A549 (cell line): Measurements from ENCODE around the gene TMEM248. TPM values are rescaled to one million over a fixed set of nuclear protein-coding genes. Genes with fewer than 3 reads are reported as not detected.
"Not testable (repeated sequence)": the region's sequence is repeated elsewhere in the genome, so short reads cannot be mapped to it uniquely, and the experiment has no call there.

Experiments used
- ATAC-seq, 2 experiments: fragments of 200-7000 bp in 1 of 2; fragments of >200 bp in 1 of 2; cut with Nextera tagmentation in 1 of 2; cut with Tn5 transposase in 1 of 2; 3 replicates each; pipeline versions ENCODE4 v1.8.0 to v1.9.1; 2018 to 2020; ENCODE audit warnings: mild to moderate bottlenecking in 1 of 2, moderate library complexity in 1 of 2
- CTCF ChIA-PET: fragments of 300-600 bp; sonication (Branson Sonifier 250); formaldehyde crosslinking; extraction: SDS; loops from one replicate; lab custom pipeline; 2021; ENCODE audit warnings: antibody characterized with exemption, inconsistent platforms; lab: Yijun Ruan, JAX
- POLR2A ChIA-PET: fragments of 350-600 bp; formaldehyde crosslinking; extraction: SDS; loops from one replicate; lab custom pipeline; 2021; ENCODE audit warnings: antibody characterized with exemption, inconsistent platforms; lab: Yijun Ruan, JAX
- DNase-seq, 2 experiments: peaks; one replicate each; pipeline versions ENCODE4 v3.0.0 to v3.0.0-alpha.2; 2011 to 2016; ENCODE audit warnings: low read depth in 1 of 2, low spot score in 1 of 2
- FAIRE-seq: peaks from 2 replicates; lab custom pipeline; 2011; peaks lifted over from hg19 to GRCh38; lab: Jason Lieb, UNC
- H3K27ac ChIP-seq, 2 experiments: fragments of >200 bp; sonication (Bioruptor Twin); formaldehyde crosslinking; 3 replicates each; pipeline ENCODE4 v1.5.1; 2016 to 2017
- H3K4me1 ChIP-seq: fragments of >200 bp; sonication (Bioruptor Twin); formaldehyde crosslinking; 3 replicates; pipeline ENCODE4 v1.6.1; 2016
- H3K4me2 ChIP-seq: fragments of >200 bp; sonication (Bioruptor Twin); formaldehyde crosslinking; 3 replicates; pipeline ENCODE4 v1.6.1; 2016
- H3K4me3 ChIP-seq: fragments of >200 bp; sonication (Bioruptor Twin); formaldehyde crosslinking; 3 replicates; pipeline ENCODE4 v1.5.1; 2016
- H3K9me3 ChIP-seq: fragments of >200 bp; sonication (Bioruptor Twin); formaldehyde crosslinking; 3 replicates; pipeline ENCODE4 v1.6.1; 2016
- CHD2 ChIP-seq: fragments of 150-350 bp; IDR thresholded peaks from 2 replicates; pipeline ENCODE4 v1.6.1; 2014; ENCODE audit warnings: low read length; ENCODE audit not compliant: partially characterized antibody
- E2F6 ChIP-seq: IDR thresholded peaks from 2 replicates; pipeline ENCODE4 v1.6.1; 2012; ENCODE audit warnings: low read depth, borderline replicate concordance
- JUN ChIP-seq, 2 experiments: fragments of >200 bp; sonication (Bioruptor Twin); formaldehyde crosslinking; IDR thresholded peaks; 2 replicates in 1 of 2; 3 replicates in 1 of 2; pipeline ENCODE4 v1.6.1; 2016 to 2017
- KDM5A ChIP-seq: fragments of 200-600 bp; sonication (generic); IDR thresholded peaks from 2 replicates; pipeline ENCODE4 v1.6.1; 2016; ENCODE audit warnings: antibody characterized with exemption, mild to moderate bottlenecking
- MAX ChIP-seq: IDR thresholded peaks from 2 replicates; pipeline ENCODE4 v1.6.1; 2012
- PBX3 ChIP-seq: IDR thresholded peaks from 2 replicates; pipeline ENCODE4 v1.6.1; 2012
- PHF8 ChIP-seq: fragments of 200-600 bp; sonication (generic); IDR thresholded peaks from 2 replicates; pipeline ENCODE4 v1.6.1; 2016; ENCODE audit warnings: low read depth, mild to moderate bottlenecking, antibody characterized with exemption, moderate library complexity, borderline replicate concordance
- POLR2A ChIP-seq: IDR thresholded peaks from 2 replicates; pipeline ENCODE4 v1.6.1; 2012; ENCODE audit warnings: mild to moderate bottlenecking, low read length
- RAD21 ChIP-seq, 2 experiments: fragments of >200 bp in 1 of 2; sonication (Bioruptor Twin) in 1 of 2; formaldehyde crosslinking in 1 of 2; IDR thresholded peaks in 1 of 2; conservative IDR thresholded peaks in 1 of 2; 2 replicates in 1 of 2; 3 replicates in 1 of 2; pipeline ENCODE4 v1.6.1; 2012 to 2018; ENCODE audit warnings: inconsistent platforms in 1 of 2
- REST ChIP-seq: fragments of 200-600 bp; sonication (generic); IDR thresholded peaks from 2 replicates; pipeline ENCODE4 v1.6.1; 2016; ENCODE audit warnings: antibody characterized with exemption, mild to moderate bottlenecking, moderate library complexity
- WGBS: methylation state at CpG from one replicate; pipeline ENCODE4 v1.1.6; 2017; ENCODE audit errors: missing lambda C conversion rate; 5-methylcytosine and 5-hydroxymethylcytosine counted together
- polyA plus RNA-seq, 4 experiments: library from polyadenylated mRNA; depleted of rRNA in 3 of 4; stranded (reverse); fragments of >200 nt; fragmentation: RNase III in 1 of 4; extraction: RNeasy Plus Mini Kit Qiagen cat#74134 plus additional on column Dnase treatment in 1 of 4; gene quantifications; 2 replicates in 3 of 4; 3 replicates in 1 of 4; pipeline ENCODE4 v1.2.3, GENCODE V29; 2011 to 2017
- TF ChIP-seq, protein P1 (sequence below): fragments of 450-650 bp; IDR thresholded peaks from 2 replicates; pipeline ENCODE4 v1.6.1; 2014; ENCODE audit warnings: antibody characterized with exemption
- TF ChIP-seq, protein P2 (sequence below): fragments of >200 bp; sonication (Bioruptor Twin); formaldehyde crosslinking; IDR thresholded peaks from 3 replicates; pipeline ENCODE4 v1.5.1; 2016

TMEM248 gene
- polyA plus RNA-seq, 2 of the 4 experiments (the other 2 are of a cell fraction), result 53.7 to 128 TPM

GRCh38 chr7:66996444-66997191 is 75.6 kb downstream of the TMEM248 start, which contains the start of gene TYW1:
TSS of gene TYW1 (plus strand) at chr7:66996833. CDS start at chr7:66996979, 146 bp downstream.
- ATAC-seq, result peak; percentile 92 to 97
- not testable (repeated sequence) for H3K9me3 ChIP-seq, H3K4me1 ChIP-seq, FAIRE-seq
- Histone ChIP-seq H3K4me2 (peak within 1 kb of the TSS; percentile 71), H3K4me3 (peak within 1 kb of the TSS; percentile 86), H3K27ac (peak within 1 kb of the TSS; percentile 82 to 90)
- TF ChIP-seq POLR2A (peak; percentile 87), PHF8 (peak; percentile 61; the same call in 1 of the 2 replicates), CHD2 (peak; percentile 84), KDM5A (peak; percentile 93), E2F6 (0 out of 2 replicates have a peak, but pooled peaks have one; percentile 22), MAX (peak; percentile 22; the same call in 1 of the 2 replicates), PBX3 (peak; percentile 93), JUN (IDR thresholded peaks at IDR 0.05) (peak in 1 of 2 experiments; percentile 51; a peak in 2 of 5 replicates), REST (peak; percentile 65)
- TF ChIP-seq, protein P1, sequence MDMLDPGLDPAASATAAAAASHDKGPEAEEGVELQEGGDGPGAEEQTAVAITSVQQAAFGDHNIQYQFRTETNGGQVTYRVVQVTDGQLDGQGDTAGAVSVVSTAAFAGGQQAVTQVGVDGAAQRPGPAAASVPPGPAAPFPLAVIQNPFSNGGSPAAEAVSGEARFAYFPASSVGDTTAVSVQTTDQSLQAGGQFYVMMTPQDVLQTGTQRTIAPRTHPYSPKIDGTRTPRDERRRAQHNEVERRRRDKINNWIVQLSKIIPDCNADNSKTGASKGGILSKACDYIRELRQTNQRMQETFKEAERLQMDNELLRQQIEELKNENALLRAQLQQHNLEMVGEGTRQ, result 0 out of 2 replicates have a peak, but pooled peaks have one; percentile 10
- CTCF ChIA-PET, result interaction anchor here (0.6 to 1.2 kb wide), 3 partner anchors 10 to 966 kb away, joined by 3 to 4 read pairs (median 3); no protein-coding TSS in a partner anchor
- POLR2A ChIA-PET, result interaction anchor here (0.6 to 3.2 kb wide), 3 partner anchors 20 to 306 kb away, joined by 4 to 15 read pairs (median 6); no protein-coding TSS in a partner anchor
- WGBS, result under 1% methylated on average over 16 of the region's 44 CpGs
- peak; percentile 64 to 98 for DNase-seq

- CTCF ChIA-PET, result interaction anchor here (1.9 kb wide), 1 partner anchor 11 kb away, joined by 8 read pairs; no protein-coding TSS in a partner anchor
- H3K27ac ChIP-seq, ATAC-seq, POLR2A ChIA-PET, H3K9me3 ChIP-seq, H3K4me2 ChIP-seq, H3K4me3 ChIP-seq, H3K4me1 ChIP-seq: not testable (repeated sequence)
- DNase-seq (peak in 1 of 2 experiments; percentile 32), FAIRE-seq (peak; percentile 56)
- peak; percentile 26 to 37; a peak in 3 of 5 replicates for TF ChIP-seq RAD21 (conservative IDR thresholded peaks at IDR 0.05 in 1 of 2, IDR thresholded peaks at IDR 0.05 in 1 of 2)
- TF ChIP-seq, protein P2, sequence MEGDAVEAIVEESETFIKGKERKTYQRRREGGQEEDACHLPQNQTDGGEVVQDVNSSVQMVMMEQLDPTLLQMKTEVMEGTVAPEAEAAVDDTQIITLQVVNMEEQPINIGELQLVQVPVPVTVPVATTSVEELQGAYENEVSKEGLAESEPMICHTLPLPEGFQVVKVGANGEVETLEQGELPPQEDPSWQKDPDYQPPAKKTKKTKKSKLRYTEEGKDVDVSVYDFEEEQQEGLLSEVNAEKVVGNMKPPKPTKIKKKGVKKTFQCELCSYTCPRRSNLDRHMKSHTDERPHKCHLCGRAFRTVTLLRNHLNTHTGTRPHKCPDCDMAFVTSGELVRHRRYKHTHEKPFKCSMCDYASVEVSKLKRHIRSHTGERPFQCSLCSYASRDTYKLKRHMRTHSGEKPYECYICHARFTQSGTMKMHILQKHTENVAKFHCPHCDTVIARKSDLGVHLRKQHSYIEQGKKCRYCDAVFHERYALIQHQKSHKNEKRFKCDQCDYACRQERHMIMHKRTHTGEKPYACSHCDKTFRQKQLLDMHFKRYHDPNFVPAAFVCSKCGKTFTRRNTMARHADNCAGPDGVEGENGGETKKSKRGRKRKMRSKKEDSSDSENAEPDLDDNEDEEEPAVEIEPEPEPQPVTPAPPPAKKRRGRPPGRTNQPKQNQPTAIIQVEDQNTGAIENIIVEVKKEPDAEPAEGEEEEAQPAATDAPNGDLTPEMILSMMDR, result peak; percentile 37
- 33% methylated on average over 4 of the region's 5 CpGs for WGBS
These were observed 79.7 kb downstream of the TMEM248 start for GRCh38 chr7:67000601-67001258.

GRCh38 chr7:67004145-67004544 is 83.1 kb downstream of the TMEM248 start:
- H3K4me1 ChIP-seq, H3K27ac ChIP-seq, DNase-seq, FAIRE-seq, ATAC-seq, POLR2A ChIA-PET, H3K4me3 ChIP-seq, H3K9me3 ChIP-seq, H3K4me2 ChIP-seq: not testable (repeated sequence)
- 87% methylated on average over 2 of the region's 2 CpGs for WGBS
- CTCF ChIA-PET, result interaction anchor here (0.6 kb wide), 2 partner anchors 267 to 360 kb away, joined by 3 read pairs; no protein-coding TSS in a partner anchor
